ENCODE results near the gene MPO. TPM values are rescaled to one million over a fixed set of nuclear protein-coding genes. Genes with fewer than 3 reads are reported as not detected.

Gene MPO
- total RNA-seq, 1 experiment from 2014 or later, result not detected

- no peak for DNase-seq (ENCODE audit: low read depth, low spot score)
- in situ Hi-C loops (cut with HindIII; ENCODE audit: low pct_unique_long_range_greater_than_20kb, low sequenced_read_pairs), result no loop called here
These were observed 49.1 kb downstream of the MPO start for GRCh38 chr17:58231641-58232040.

GRCh38 chr17:58229881-58230280 is 50.9 kb downstream of the MPO start:
- DNase-seq (ENCODE audit: low read depth, low spot score), result no peak

GRCh38 chr17:58229384-58229783 is 51.4 kb downstream of the MPO start:
- in situ Hi-C loops (cut with HindIII; ENCODE audit: low pct_unique_long_range_greater_than_20kb, low sequenced_read_pairs), result no loop called here
- DNase-seq (ENCODE audit: low read depth, low spot score), result no peak

More at GRCh38 chr17:58229881-58230280, 50.9 kb downstream of the MPO start:
- in situ Hi-C loops (cut with HindIII; ENCODE audit: low pct_unique_long_range_greater_than_20kb, low sequenced_read_pairs), result no loop called here

GRCh38 chr17:58228679-58229078 is 52.1 kb downstream of the MPO start:
- in situ Hi-C loops (cut with HindIII; ENCODE audit: low pct_unique_long_range_greater_than_20kb, low sequenced_read_pairs), result no loop called here
- no peak for DNase-seq (ENCODE audit: low read depth, low spot score)

- in situ Hi-C loops (cut with HindIII; ENCODE audit: low pct_unique_long_range_greater_than_20kb, low sequenced_read_pairs), result no loop called here
- DNase-seq (ENCODE audit: low read depth, low spot score), result no peak
These were observed 53.0 kb downstream of the MPO start for GRCh38 chr17:58227733-58228132.

GRCh38 chr17:58224315-58224714 is 56.4 kb downstream of the MPO start:
- DNase-seq (ENCODE audit: low read depth, low spot score), result no peak
- in situ Hi-C loops (cut with HindIII; ENCODE audit: low pct_unique_long_range_greater_than_20kb, low sequenced_read_pairs), result no loop called here

Other genes with a start within 250 kb of the MPO start
- gene DYNLL2, start 197.5 kb downstream of the MPO start, total RNA-seq (2014; rRNA removed; shearing (Covaris generic)), result 8.8 and 9.8 TPM in 2 replicates
- gene OR4D1, start 132.6 kb downstream of the MPO start, total RNA-seq (2014; rRNA removed; shearing (Covaris generic)), result not detected in 2 replicates
- gene OR4D2, start 114.0 kb downstream of the MPO start, total RNA-seq (2014; rRNA removed; shearing (Covaris generic)), result not detected in 2 replicates
- 0.27 TPM in 1 of 2 replicates, not detected in the other for gene EPX, start 88.2 kb downstream of the MPO start, total RNA-seq (2014; rRNA removed; shearing (Covaris generic))
- gene MKS1, start 61.7 kb downstream of the MPO start, total RNA-seq (2014; rRNA removed; shearing (Covaris generic)), result 13.7 and 15.0 TPM in 2 replicates
- gene LPO, start 42.4 kb downstream of the MPO start, total RNA-seq (2014; rRNA removed; shearing (Covaris generic)), result not detected in 2 replicates
- not detected in 2 replicates for gene TSPOAP1, start 47.9 kb upstream of the MPO start, total RNA-seq (2014; rRNA removed; shearing (Covaris generic))
- gene SUPT4H1, start 71.3 kb upstream of the MPO start, total RNA-seq (2014; rRNA removed; shearing (Covaris generic)), result 102 and 118 TPM in 2 replicates
- gene RNF43, start 136.6 kb upstream of the MPO start, total RNA-seq (2014; rRNA removed; shearing (Covaris generic)), result 5.2 and 5.6 TPM in 2 replicates
- 0.08 TPM in 1 of 2 replicates, not detected in the other for gene HSF5, start 207.5 kb upstream of the MPO start, total RNA-seq (2014; rRNA removed; shearing (Covaris generic))
- 62.3 and 70.7 TPM in 2 replicates for gene MTMR4, start 233.7 kb upstream of the MPO start, total RNA-seq (2014; rRNA removed; shearing (Covaris generic))

Measured in SK-MEL-5 (cell line).